ENCODE results near the gene CREB5.
A peak's percentile ranks its signal among the peaks of the same experiment; 100 is the strongest.
"Not testable (repeated sequence)": the region's sequence is repeated elsewhere in the genome, so short reads cannot be mapped to it uniquely, and the experiment has no call there.

The CREB5 gene

DNA sequence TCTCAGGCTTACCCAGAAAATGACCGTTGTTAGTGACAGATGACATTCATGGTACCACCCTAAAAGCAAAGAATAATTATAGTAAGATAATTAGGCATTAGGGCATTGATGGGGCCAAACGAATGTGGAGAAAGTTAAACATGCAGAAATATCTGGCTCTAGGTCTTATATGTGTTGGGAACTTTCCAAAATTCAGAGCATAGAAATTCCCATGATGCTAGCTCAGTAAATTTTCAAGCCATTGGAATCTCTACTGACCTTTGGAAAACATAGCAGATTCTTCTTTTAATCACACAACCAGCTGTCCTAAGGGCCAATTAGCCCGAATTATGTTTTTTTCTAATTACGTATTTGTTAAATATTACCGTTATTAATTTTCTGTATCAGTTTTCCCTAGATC, 136.1 kb downstream of the CREB5 start:
- DNase-seq (ENCODE audit: low spot score), result no peak

DNA sequence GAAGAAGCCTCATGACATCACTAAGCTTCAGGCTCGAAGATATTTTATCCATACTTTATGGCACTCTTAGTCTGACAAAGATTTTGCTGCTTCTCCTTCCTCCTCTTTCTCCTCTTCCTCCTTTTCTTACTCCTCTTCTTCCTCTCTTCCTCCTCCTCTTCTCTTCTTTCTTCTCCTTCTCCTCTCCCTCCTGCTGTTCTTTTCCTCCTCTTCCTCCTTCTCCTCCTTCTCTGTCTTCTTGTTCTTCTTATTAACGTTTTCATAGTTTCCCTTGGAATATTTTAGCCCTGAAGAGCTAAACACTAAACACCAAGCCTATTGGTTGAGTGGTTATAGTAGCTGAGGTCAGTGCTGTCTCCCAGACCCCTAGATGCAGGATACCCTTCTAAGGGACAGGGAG, 137.7 kb downstream of the CREB5 start:
- no peak for DNase-seq (ENCODE audit: low spot score)

DNA sequence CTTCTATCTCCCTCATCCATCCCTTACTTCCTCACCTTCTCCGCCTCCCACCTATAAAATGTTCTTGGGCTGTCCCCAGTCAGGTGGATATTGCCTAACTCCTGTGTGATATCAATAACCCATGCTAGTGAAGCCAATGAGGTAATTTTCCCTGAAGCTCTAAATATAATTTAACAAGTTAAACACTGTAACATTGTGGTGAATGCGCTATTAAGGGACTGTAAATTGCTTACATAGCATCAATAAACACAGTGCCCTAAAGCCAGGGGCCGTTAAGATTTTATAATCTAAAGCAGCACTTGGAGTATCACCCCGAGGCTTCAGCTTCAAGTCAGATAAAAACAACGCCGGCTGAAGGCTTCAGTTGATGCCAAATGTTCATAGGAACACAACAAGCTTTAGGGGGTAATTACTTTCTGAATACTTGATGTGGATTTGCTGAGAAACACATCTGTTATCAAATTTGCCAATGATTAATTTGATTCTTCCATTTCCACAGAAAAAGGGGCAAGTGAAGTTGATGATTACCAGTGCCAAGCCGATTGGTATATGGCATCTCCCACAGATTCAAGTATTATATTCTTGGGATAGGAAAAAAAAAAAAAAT, 138.4 kb downstream of the CREB5 start:
- no peak for DNase-seq (ENCODE audit: low spot score)

DNA sequence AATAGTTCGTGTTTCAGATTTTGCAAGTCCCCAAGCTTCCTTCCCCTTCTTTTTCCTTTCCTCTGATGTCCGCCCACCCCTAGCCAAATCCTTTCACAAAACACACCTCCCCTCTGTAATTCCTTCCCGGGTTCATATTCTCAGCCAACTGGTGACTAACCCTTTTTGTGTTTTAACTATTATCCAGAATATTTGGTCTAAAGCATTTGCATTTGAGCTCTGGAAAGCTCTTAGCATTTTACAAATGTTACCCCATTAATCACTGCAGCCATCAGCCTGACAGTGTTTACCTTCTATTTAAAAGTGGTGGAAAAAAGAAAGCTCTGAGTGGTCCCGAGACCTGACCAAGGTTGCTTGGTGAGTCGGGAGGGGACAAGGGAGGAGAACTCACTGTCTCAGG, 139.0 kb downstream of the CREB5 start:
- no peak for DNase-seq (ENCODE audit: low spot score)

DNA sequence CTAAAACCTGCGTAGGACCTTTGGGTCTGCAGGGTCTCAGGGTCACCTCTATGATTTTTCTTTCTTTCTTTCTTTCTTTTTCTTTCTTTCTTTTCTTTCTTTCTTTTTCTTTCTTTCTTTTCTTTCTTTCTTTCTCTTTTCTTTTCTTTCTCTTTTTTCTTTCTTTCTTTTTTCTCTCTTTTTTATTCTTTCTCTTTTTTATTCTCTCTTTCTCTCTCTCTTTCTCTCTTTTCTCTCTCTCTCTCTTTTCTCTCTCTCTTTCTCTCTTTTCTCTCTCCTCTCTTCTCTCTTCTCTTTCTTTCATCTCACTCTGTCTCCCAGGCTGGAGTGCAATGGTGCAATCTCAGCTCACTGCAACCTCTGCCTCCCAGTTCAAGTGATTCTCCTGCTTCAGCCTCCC, 139.4 kb downstream of the CREB5 start:
- DNase-seq (ENCODE audit: low spot score), result not testable (repeated sequence)

DNA sequence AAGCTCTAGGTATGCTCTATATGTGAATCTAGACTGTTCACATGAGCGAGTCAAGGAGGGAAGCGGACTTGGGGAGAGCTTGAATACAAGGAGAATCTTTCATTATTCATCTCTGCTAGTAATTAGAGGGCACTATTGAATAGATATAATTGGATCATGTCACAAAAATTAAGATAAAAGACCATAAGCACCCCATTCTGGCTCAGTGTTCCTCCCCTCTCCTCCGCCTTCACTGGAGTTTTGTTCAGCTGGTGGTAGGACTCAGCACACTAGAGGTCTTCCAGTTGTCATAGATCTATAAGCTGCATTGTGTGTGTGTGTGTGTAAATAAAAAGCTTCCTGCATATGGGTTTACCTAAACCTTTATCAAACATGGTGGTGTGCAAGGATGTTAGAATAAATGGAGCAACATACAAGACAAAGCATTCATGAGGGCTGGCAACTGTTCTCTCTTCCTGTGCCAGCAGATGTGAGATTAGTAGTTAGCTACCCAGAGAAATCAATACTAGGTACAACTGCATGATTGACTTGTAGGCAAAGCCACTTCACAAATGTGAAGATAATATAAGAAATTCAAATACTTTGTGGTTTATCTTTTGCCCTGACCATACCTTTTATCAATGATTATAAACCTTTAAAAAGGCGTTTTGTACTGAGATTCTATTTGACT, 142.6 kb downstream of the CREB5 start:
- DNase-seq (ENCODE audit: low spot score), result no peak

DNA sequence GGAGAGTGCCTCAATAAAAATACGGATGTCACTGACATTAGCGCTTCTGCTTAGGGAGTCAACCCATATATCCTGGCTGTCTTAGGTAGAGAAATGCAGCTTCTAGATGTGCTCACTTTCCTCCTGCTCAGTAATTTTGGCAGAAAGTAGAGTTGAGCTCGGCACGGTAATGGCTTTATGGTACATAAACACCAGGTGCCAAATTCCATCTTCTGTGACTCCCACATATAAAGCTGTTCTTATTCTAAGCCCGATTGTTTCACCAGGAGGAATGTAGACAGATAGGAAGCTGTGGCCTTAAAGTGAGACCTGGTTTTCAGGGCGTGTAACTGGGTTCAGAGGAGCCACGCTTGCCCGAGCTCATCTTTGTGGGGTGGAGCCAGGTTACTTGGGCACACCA, 143.7 kb downstream of the CREB5 start:
- DNase-seq (ENCODE audit: low spot score), result no peak

DNA sequence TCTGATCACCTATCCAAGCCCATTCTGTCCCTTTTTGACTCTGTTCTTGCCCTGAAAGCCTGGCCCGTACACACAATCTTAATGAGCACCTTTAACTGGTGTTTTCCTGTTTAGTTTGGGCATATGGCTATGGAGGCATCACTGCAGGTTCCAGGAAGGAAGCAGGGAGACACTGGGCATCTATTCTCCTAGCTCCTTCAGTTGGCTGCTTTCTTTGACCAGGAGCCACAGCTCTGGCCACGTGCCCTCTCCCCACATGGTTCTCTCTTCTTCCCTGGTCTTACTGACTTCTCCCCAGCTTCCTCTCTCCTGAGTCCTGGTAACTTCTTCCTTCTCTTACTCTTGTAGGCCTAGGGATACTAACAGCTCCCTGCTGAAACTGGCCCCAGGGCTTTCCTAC, 144.4 kb downstream of the CREB5 start:
- no peak for DNase-seq (ENCODE audit: low spot score)

DNA sequence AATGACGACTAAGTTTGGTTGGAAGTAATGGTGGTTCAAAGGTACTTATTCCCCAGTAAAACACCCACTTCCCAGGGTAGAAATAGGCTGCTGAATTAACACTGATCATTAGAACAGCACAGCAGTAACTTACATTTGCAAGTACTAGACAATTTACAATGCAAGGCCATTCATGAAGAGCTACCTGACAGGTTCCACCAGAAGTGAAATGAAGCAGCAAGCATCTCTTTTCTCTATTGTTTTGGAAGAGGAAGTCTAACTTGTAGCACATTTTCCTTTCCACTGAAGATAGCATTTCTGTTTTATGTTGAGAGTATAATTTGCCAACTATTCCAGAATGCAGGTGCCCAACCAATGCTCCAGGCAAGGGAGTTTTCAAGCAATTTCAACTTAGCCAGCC, 145.9 kb downstream of the CREB5 start:
- DNase-seq (ENCODE audit: low spot score), result no peak

DNA sequence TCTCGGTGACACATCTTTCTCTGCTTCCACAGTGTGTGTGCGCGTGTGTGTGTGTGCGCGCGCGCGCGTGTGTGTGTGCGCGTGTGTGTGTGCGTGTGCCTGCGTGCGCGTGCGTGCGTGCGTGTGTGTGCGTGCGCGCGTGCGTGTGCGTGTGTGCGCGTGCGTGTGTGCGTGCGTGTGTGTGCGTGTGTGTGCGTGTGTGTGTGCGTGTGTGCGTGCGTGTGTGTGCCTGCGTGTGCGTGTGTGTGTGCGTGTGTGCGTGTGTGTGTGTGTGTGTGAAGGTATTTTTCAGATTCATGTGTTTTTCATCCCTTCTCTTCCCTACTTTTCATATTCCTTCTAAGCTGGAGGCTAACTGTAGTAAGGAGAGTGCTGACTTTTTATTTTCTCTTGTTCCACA, 148.4 kb downstream of the CREB5 start:
- peak; percentile 10 for DNase-seq (ENCODE audit: low spot score)

DNA sequence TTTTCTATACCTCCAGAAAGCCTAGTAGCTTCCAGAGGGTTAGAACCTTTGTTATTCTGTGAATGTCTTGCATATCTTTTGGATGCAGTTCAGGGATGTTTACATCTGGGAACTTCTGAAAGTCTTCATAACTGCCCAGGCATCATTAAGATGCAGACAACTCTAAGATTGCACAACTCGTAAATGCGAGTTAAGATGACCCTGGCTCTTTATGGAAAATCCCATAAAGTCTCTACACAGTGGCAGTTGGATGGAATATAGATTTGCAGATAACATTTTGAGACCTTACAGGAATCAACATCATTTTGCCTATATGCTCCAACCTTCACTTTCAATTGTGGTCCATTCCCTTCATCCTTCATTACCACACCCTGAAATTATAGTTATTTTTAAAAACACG, 151.7 kb downstream of the CREB5 start:
- no peak for DNase-seq (ENCODE audit: low spot score)

DNA sequence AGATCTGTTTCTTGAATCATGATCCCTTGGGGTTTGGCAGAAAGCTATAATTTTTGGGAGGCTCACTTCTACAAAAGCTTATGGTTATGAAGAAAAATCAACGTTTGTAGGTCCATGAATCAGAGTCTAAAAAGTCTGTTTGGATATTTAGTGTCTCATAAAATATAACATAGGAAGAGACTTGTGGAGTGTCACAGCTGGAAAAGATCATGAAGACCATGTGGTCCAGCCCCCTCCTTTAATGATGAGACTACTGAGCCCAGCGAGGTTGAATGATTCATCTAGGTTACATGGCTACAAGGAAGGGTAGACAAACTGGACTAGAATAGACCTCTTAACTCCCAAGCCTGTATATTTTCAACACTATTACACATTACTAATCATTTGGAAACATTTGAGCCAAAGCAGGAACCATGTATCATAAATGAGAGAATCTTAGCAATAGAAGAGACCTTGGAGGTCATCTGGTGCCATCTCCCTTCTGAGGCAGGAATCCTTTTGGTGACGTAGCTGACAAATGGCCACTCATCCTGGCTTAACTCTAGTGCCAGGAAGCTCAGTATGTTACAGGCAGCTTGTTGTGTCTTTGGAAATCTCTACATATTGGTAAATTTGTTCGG, 152.5 kb downstream of the CREB5 start:
- DNase-seq (ENCODE audit: low spot score), result no peak

DNA sequence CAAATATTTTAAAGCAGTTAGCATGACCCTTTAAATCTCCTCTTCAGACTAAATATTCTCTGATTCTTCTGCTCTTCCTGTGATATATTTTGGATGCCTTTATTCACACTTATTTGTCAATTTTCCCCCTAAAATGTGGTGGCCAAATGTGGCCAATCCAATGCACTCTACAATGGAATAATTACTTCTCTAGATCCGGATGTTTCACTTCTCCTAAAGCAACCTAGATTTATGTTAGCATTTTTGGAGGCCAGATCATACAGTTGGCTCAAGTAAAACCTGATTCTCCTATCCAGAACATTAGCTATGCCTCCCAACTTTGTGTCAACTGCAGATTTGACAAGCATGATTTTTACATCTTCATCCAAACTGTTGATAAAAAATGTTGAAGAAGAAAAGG, 153.7 kb downstream of the CREB5 start:
- no peak for DNase-seq (ENCODE audit: low spot score)

DNA sequence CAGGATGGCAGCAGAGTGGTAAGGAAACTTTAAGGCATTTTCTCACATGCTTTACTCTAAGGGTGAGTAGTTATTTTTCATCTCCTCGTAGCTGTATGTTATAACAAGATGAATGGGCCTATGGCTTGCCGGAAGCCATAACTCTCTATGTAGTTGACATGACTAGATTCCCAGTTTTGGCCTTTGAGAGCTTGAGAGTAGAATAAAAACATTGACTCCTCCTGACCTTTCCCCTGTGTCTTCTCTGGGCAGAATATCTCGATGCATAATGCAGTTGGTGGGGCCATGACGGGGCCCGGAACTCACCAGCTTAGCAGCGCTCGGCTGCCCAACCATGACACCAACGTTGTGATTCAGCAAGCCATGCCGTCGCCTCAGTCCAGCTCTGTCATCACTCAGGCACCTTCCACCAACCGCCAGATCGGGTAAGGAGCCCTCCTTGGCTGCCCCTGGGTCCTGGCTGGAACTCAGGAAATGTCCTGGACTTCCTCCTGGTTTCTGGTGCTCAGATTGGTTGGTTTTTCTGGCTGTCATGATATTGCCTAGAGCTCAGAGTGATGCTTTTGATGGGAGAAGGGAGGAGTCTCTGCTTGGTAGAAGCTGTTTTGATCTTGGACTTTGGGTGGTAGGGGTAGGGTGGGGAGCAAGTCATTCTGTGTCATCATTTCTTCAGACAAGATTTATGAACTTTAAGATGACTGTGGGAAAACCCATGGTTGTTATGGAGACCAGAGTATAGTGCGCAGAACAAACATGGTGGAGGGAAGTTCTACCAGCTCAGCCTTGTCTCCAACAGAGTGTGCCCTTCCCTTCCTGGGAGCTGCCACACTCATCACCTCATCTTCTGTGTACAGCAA, 158.0 kb downstream of the CREB5 start:
- DNase-seq (ENCODE audit: low spot score), result no peak

DNA sequence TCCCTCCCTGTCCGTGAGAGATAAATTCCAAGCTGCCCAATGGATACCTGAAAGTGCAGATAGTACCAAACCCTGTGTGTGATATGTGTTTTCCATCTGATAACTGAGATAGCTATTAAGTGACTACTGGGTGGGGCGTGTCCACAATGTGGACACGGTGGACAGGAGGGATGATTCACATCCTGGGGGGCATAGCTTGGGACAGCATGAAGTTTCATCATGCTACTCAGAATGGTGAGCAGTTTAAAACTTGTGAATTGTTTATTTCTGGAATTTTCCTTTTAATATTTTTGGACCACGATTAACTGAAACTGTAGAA, 158.6 kb downstream of the CREB5 start:
- DNase-seq (ENCODE audit: low spot score), result no peak

DNA sequence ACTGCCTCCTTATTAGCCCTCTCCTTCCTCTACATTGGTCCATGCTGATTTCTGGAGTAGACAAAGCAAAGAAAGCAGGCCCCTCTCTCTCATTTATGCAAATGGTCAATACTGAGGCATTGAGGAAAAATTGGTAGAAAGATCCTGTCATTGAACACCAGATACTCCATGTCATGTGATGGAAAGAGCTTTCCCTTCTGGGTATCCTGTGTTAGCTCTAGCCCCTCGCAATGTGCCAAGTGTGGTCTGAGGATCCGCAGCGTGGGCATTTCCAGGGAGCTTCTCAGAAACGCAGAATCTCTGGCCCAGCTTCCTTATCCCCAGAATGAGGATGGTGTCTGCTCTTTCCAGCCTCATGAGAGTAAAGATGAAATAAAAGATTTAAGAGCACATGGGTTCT, 159.1 kb downstream of the CREB5 start:
- DNase-seq (ENCODE audit: low spot score), result no peak

DNA sequence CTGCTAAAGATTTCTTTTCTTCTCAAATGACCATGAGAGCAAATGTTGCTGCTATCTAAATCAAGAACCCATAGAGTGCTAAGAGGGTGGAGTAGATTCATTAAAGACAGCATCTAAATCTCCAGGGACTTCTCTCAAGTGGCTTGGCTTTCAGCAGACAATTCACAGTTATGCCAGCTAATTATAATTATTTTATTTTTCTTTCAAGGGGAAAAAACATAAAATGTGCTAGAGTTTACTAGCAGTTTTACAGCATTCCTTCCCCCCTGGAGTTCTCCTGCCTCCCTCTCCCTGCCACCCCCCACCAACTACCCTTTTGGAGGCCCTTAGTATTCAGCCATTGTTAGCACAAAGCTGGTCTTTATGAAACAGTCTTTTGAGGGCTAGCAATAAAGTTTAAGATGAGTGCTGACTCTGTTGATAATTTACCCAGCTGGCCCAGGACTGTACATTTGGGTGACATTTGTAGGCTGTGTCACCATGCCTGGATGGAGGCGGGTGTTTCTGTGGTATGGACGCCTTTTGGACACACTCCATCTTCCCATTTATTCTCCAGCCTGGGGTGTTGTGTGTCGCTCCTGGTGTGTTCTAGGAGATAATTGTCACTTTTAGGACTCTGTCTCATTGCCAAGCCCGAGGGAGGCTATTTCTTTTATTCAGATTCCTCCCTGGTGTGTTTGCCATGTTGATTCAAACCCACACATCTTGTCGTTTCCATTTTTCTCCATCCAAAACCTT, 160.2 kb downstream of the CREB5 start:
- DNase-seq (ENCODE audit: low spot score), result no peak

DNA sequence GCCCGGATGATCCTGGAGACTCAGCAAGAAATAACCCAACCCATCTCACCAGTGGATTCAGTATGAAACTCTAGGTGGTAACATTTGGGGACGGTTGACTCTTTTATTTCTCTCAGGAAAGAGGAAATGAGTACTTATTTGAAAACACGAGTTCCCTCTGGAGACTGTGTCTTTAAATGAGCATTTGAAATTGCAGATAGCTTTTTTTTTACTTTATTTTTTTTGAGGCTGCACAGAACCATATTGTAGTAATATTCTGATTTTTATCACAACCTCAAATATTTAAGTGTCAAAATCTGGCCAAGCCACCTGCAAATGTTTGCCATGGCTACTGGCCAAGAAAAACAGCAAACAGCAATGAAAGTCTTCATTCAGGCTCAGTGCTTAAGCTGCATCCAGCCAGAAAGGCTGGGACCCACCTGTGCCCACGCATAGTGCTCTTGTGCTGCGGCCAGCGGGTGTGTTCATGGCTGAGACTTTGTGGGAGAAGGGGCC, 160.8 kb downstream of the CREB5 start:
- DNase-seq (ENCODE audit: low spot score), result no peak

DNA sequence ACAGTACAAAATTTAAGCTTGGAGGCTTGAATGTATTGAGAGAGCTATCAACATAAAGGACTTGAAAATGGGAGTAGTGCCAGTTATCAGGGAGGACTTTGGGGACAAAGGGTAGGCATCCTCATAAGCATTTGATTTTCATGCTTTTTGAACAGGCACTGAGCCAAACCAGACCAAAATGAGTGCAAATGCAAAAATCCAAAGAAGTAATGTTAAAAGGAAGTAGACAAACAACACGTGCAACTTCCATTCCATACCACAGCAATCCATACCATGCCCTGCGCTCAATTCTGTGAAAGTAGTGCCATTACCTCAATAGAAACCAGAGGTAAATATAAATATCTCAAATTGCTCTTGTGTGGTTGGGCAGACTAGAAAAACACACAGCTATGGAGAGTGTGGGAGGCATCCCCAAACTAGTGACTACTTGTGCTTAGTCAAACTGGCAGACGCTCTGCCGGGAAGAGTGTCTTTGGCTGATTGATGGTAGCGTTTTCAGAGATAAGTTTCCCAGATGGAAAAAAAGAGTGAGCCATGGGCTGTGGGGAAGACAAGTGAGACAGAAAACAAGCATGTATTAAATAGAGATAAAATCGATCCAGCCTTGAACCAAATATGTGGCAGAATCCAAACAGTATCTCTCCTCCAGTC, 161.5 kb downstream of the CREB5 start:
- DNase-seq (ENCODE audit: low spot score), result no peak

DNA sequence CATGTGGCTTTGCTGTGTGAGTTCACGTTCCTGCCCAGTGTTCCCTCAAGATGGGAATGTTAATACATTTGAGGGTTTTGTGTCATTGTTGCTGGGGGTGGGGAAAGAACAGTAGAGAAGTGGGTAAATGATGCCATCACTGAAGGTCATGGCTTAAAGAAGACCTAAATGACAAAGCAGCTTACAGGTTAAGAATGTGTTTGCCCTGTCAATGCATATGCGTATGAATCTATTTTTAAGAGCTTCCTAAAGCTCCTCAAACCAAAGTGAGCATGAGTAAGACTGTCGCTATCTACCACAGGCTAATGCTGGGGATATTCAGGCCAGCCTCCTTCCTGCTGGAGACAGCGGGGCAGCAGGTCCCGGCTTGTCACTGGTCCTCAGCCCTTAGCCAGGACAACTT, 162.9 kb downstream of the CREB5 start:
- no peak for DNase-seq (ENCODE audit: low spot score)

DNA sequence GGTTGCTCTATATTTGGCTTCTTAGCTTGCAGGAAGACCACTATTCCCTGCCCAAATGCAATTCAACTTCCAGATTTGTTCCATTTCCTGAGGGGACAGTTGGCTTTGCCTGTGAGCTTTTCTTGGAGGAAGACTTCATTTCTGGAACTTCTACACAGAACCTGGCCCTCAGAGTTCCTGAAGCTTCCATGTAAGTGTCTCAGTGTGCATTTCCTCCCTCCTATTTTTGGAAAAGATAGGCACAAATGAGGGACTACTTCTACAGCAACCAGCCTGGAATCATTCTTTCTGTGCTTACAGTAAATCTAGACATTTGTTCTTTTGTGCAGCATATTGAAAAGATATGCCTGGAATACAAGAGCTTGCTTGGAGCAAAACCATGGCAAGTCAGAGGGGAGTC, 164.3 kb downstream of the CREB5 start:
- no peak for DNase-seq (ENCODE audit: low spot score)

DNA sequence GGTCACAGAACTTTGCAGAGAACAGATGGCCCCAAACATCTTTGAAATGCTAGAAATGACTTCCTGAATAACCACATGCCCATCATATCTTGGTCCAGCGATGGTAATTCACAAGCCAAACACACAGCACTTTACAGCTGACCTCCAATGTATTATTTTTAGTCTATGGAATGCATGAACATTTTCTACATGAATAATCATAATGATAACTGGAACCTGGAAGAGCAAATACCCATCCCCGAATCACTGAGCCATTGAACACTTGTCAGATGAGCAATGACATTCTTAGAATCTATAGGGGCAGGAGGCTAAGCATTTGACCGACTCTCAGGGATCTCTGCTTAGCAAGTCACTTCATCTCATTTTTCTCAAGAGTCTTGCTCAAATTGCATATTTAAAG, 167.3 kb downstream of the CREB5 start:
- no peak for DNase-seq (ENCODE audit: low spot score)

Measured in CD4-positive, alpha-beta T cell treated with Interleukin-6 at 100 ng/mL for 8 hours (primary cell).